DMS53 treated with DMSO at 0.1 percent for 48 hours (cell line): ENCODE data around the gene ULK4.
"Not testable (repeated sequence)": the region's sequence is repeated elsewhere in the genome, so short reads cannot be mapped to it uniquely, and the experiment has no call there.

ENCODE experiments used
- DNase-seq: peaks from one replicate; lab custom pipeline; 2025; ENCODE audit not compliant: unreplicated experiment; lab: John Stamatoyannopoulos, UW

Gene ULK4

DNA sequence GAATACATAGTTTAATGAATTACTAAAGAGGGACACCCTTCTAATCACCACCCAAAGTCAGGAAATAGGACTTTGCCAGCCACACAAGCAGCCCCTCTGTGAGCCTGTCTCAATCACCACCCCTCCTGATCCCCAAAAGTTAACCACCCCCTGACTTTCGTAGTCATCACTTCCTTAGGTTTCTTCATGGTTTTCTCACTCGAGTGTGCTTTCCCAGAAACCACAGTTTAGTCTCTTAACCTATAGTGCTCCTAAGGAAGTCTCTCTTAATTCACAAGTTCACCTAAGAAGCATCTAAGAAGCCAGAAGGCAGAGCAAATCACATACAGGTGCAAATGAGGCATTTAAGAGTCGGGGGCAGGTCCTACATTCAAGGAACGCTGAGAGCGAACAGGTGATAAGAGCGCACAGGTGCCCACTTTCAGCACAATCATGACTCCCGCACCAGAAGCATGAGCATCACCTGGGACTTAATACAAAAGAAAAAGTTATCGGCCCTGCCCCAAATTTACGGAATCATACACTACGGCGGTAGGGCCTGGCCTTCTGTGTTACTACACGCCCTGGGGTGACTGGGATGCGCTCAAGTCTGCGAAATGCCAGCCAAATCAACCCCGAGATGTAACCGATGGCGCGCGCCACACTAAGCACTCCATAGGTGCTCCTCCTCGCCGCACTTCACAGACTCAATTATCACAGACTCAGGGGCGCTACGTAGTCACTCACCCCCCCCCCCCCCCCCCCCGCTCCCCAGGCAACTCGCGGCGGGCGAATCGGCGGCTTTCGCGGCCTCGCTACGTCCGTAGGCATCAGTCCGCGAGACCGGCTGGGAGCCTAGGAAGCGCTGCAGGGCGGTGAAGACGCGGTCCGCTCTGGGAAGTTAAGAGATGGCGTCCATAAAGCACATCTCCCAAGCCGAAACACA lies 815 bp downstream of the ULK4 start:
- DNase-seq: peak; percentile 1

DNA sequence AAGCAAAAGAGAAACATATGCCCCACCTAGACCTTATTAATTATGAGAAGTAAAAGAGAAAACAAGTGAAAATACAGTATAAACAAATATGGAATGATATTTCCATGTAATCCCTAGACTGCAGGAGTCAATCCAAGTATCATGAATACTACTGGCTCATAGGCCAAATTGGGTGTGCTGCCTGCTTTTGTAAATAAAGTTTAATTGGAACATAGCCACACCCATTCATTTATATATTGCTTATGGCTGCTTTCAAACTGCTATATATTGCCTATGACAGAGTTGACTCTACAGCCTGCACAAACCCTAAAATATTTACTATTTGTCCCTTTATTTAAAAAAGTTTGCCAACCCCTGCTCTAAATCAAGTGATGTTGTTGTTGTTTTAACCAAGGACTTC lies 5.3 kb downstream of the ULK4 start:
- DNase-seq: no peak

DNA sequence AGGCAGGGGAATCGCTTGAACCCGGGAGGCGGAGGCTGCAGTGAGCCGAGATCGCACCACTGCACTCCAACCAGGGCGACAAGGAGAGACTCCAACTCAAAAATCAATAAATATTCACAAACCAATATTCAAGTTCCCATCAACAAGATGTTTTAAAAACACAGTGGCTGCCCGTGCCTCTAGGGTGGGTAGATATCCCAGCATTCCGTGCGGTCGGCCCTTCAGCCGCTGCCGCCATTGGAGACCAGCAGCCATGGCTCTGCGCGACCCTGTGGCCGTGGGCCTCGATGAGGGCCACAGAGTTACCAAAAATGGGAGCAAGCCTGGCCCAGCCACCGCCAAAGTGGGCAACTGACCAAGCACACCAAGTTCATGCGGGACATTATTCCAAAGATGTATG lies 6.7 kb downstream of the ULK4 start:
- DNase-seq: no peak

- DNase-seq: no peak
These were observed 18.5 kb downstream of the ULK4 start for GRCh38 chr3:41943311-41943843.

DNA sequence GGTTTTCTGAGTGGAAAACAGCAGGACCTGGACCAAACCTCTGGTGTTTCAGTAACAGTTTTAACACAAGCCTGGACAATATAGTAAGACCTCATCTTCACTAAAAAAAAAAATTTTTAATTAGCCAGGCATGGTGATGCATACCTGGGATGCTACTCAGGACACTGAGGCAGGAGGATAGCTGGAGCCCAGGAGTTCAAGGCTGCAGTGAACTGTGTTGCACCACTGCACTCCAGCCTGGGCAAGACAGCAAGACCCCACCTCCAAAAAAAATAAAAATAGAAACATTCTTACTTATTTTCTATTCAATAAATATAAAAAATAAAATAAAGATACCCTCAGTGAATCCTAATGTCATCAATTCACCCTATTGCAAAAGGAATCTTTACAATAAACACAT lies 21.5 kb downstream of the ULK4 start:
- no peak for DNase-seq

GRCh38 chr3:41936384-41936783 lies 25.5 kb downstream of the ULK4 start:
- DNase-seq: no peak

- no peak for DNase-seq
These were observed 28.7 kb downstream of the ULK4 start for GRCh38 chr3:41933154-41933676.

GRCh38 chr3:41932464-41932863 lies 29.4 kb downstream of the ULK4 start:
- DNase-seq: no peak

DNA sequence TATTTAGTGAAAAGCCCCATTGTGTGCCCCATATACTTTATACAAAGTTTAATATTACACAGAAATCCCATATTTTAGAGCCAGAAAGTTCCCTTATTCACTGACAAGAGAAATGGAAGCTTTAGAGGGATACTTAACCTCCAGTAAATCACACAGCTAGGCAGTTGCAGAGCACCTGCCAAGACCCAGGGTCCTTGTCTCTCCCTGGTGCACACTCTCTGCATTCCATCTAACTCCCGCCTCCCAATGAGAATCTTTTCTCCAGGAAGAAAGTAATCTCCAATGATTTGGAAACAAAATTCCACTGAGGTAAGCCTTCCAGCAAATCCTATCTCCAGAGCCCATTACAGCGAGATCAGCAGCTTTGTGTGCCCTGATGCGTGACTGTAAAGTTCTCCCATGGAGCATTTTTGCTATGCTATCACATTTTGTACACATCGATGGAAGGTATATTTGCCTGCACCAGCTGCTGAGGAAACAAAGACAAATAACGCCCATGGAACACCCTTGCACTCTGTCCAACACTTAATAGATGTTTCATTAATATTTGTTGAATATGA lies 41.4 kb downstream of the ULK4 start:
- DNase-seq: no peak

DNA sequence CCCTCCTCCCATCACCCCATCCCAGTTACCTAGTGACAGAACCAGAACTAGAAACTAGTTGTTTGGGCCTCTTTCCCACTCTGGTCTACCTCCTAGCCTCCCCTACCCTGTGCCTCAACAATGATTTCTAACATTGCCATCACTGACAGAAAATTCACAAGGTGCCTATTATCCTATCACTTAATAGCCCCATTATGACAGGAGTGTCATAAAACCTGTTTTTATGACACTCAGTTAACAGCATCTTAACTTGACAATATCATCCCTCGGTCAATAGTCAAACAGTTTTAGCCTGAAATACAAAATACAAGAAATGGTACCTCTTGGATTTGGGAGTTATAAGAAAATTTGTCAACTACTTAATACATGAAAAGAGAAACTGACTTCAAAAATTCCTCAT lies 46.5 kb downstream of the ULK4 start:
- DNase-seq: no peak

- no peak for DNase-seq
These were observed 49.6 kb downstream of the ULK4 start for GRCh38 chr3:41912280-41912679.

DNA sequence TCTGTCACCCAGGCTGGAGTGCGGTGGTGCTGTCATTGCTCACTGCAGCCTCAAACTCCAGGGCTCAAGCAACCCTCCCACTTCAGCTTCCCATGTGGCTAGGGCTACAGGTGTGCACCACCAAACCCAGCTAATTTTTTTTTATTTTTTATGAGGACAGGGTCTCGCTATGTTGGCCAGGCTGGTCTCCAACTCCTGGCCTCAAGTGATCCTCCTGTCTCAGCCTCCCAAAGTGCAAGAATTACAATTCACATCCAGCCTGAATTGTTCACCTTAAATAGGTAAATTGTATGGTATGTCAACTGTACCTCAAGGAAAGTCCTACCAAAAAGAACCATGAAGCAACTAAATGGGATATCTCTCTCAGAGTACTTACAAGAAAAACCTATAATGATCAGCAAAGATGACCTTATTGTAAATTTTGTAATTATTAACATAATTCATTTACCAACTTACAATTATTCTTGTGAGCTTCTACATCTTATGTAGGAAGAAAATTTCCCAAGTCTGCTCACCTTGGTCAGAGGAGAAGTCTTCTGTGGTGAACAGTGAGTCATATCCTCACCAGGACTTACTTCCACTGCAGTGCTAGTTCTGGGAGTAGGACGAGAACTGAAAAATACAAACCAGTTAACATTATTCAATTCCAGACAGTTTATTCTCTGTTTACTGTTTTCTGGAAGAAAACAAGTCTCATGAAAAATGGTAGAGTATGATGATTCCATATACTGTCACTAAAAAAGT lies 54.4 kb downstream of the ULK4 start:
- DNase-seq: no peak

DNA sequence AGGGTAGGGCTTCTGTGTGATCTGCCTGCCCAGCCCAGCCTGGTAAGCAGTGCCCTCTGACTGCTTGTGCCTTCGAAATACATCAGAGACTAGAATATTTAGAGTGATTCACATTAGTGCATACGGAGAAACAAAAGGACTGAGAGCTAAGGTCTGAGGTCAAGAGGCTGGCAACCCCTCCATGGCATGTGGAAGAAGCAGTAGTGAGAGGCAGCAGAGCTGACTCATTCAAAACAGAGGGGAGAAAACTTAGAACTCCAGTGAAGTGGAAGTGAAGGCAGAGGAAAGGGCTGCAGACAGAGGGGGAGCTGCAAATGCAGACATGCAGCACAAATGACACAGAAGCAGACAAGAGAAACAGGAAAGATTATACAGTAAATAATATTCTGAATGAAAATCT lies 61.6 kb downstream of the ULK4 start:
- no peak for DNase-seq

DNA sequence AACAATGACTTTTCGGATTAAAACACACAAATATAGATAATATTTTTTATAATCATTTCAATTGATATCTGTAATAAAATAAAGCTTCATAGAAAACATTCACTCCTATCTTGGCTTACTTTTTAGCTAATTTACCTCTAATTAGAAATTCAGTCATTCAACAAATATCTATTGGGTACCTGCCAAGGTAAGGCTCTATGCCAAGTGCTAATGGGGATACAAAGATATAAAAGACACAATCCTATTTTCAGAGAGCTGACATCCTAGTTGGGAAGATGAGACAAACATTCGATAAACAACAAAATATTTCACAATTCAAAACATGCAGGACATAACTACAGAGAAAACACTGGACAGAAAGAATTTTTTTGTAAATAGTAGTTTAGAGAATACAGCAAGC lies 63.3 kb downstream of the ULK4 start:
- DNase-seq: no peak

DNA sequence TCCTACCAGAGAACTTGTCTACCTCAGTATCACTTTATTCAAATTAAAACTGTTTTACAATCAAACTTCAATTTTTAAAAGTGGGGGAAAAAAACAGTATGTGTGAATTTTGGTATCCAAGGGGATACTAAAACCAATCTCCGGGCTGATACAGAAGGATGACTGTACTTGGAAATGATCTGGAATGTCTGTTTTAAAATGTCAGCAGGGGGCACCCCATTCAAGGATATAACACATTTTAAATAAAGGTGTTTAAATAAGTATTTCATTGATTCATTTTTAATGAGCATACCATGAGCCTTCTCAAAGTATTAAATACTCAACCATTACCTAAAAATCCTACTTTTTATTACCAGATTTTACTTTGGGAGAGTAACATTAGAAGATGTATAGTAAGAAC lies 67.9 kb downstream of the ULK4 start:
- no peak for DNase-seq

GRCh38 chr3:41888368-41889076 lies 73.4 kb downstream of the ULK4 start:
- DNase-seq: no peak

- DNase-seq: no peak
These were observed 78.9 kb downstream of the ULK4 start for GRCh38 chr3:41882956-41883355.

DNA sequence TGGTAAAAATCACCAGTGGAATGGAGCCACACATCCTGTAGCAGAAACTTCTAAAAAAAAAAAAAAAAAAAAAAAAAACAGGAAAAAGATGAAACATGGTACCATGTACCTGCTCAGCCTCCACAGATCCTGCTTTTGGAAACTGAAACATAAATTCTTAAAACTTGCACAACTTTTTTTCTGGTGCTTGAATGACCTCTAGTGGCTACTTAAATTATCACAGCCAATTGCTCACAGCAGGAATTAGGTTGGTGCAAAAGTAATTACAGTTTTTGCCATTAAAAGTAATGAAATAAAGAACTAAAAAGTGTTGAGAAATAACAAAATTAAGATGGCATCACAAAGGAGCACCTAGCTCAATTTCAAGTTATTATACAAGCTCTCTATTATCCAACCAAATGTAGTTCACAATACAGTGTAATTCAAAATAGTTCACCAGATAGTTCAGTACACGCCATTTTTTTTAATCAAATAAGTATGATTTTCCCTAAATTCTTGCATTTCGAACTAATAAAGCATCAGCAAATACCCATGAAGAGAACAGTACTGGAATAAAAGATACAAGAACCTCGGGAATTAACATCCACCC lies 80.6 kb downstream of the ULK4 start:
- DNase-seq: no peak

- DNase-seq: no peak
These were observed 81.5 kb downstream of the ULK4 start for GRCh38 chr3:41880387-41880786.

GRCh38 chr3:41877741-41878140 lies 84.2 kb downstream of the ULK4 start:
- DNase-seq: not testable (repeated sequence)
